ENCODE data around the gene CDAN1. TPM values are rescaled to one million over a fixed set of nuclear protein-coding genes. Genes with fewer than 3 reads are reported as not detected.

CDAN1 gene
- total RNA-seq, 2 donors from 2014 or later = 11.0 to 31.6 TPM

GRCh38 chr15:42724276-42724675 lies 12.7 kb downstream of the CDAN1 start:
- intact Hi-C loops (cut with DNase I) = no loop called here
- H3K27me3 ChIP-seq = no peaks in the 10 kb centered on the region
- H3K36me3 ChIP-seq = peaks cover 9% of the 10 kb centered on the region
- H3K27ac ChIP-seq = no peak overlapping the region
- no peaks in the 10 kb centered on the region for H3K4me1 ChIP-seq
- DNase-seq = no peak
- TF ChIP-seq CTCF (IDR thresholded peaks at IDR 0.05) = no peak
- no peak overlapping the region for H3K9ac ChIP-seq (ENCODE audit: low read depth in 2 of 2, low read length in 2 of 2)
- no peaks in the 10 kb centered on the region for H3K9me3 ChIP-seq
- H3K4me3 ChIP-seq = no peak overlapping the region

- TF ChIP-seq CTCF (IDR thresholded peaks at IDR 0.05) = no peak
- Histone ChIP-seq H3K9ac (ENCODE audit: low read depth in 2 of 2, low read length in 2 of 2) (no peak overlapping the region), H3K4me1 (no peaks in the 10 kb centered on the region), H3K27me3 (no peaks in the 10 kb centered on the region), H3K9me3 (no peaks in the 10 kb centered on the region), H3K36me3 (peaks cover 4% of the 10 kb centered on the region), H3K4me3 (no peak overlapping the region), H3K27ac (no peak overlapping the region)
- no peak for DNase-seq
- intact Hi-C loops (cut with DNase I) = no loop called here
Observed at GRCh38 chr15:42723068-42723467, 13.9 kb downstream of the CDAN1 start.

- H3K36me3 ChIP-seq = peaks cover 4% of the 10 kb centered on the region
- no peaks in the 10 kb centered on the region for H3K4me1 ChIP-seq
- no peaks in the 10 kb centered on the region for H3K9me3 ChIP-seq
- no peak overlapping the region for H3K9ac ChIP-seq (ENCODE audit: low read depth in 2 of 2, low read length in 2 of 2)
- intact Hi-C loops (cut with DNase I) = no loop called here
- TF ChIP-seq CTCF (IDR thresholded peaks at IDR 0.05) = no peak
- no peak overlapping the region for H3K4me3 ChIP-seq
- no peak overlapping the region for H3K27ac ChIP-seq
- DNase-seq = no peak
- no peaks in the 10 kb centered on the region for H3K27me3 ChIP-seq
Observed at GRCh38 chr15:42721916-42722315, 15.0 kb downstream of the CDAN1 start.

- no peak for DNase-seq
- Histone ChIP-seq H3K4me1 (no peaks in the 10 kb centered on the region), H3K36me3 (peaks cover 4% of the 10 kb centered on the region), H3K9me3 (no peaks in the 10 kb centered on the region), H3K27me3 (no peaks in the 10 kb centered on the region), H3K27ac (no peak overlapping the region), H3K9ac (ENCODE audit: low read depth in 2 of 2, low read length in 2 of 2) (no peak overlapping the region), H3K4me3 (no peak overlapping the region)
- no peak for TF ChIP-seq CTCF (IDR thresholded peaks at IDR 0.05)
- intact Hi-C loops (cut with DNase I) = no loop called here
Observed at GRCh38 chr15:42721016-42721415, 15.9 kb downstream of the CDAN1 start.

- H3K4me1 ChIP-seq = no peaks in the 10 kb centered on the region
- H3K27ac ChIP-seq = no peak overlapping the region
- no peak overlapping the region for H3K4me3 ChIP-seq
- H3K27me3 ChIP-seq = no peaks in the 10 kb centered on the region
- H3K9ac ChIP-seq (ENCODE audit: low read depth in 2 of 2, low read length in 2 of 2) = no peak overlapping the region
- H3K9me3 ChIP-seq = no peaks in the 10 kb centered on the region
- intact Hi-C loops (cut with DNase I) = no loop called here
- no peak for TF ChIP-seq CTCF (IDR thresholded peaks at IDR 0.05)
- peaks cover 4% of the 10 kb centered on the region for H3K36me3 ChIP-seq
- no peak for DNase-seq
Observed at GRCh38 chr15:42720071-42720470, 16.9 kb downstream of the CDAN1 start.

GRCh38 chr15:42719043-42719442 lies 17.9 kb downstream of the CDAN1 start:
- peaks cover 4% of the 10 kb centered on the region for H3K36me3 ChIP-seq
- H3K9me3 ChIP-seq = no peaks in the 10 kb centered on the region
- H3K4me1 ChIP-seq = no peaks in the 10 kb centered on the region
- H3K9ac ChIP-seq (ENCODE audit: low read depth in 2 of 2, low read length in 2 of 2) = no peak overlapping the region
- DNase-seq = no peak
- no peak overlapping the region for H3K4me3 ChIP-seq
- intact Hi-C loops (cut with DNase I) = no loop called here
- TF ChIP-seq CTCF (IDR thresholded peaks at IDR 0.05) = no peak
- H3K27ac ChIP-seq = no peak overlapping the region
- no peaks in the 10 kb centered on the region for H3K27me3 ChIP-seq
